Sigmoid colon (tissue), 7 donors: ENCODE measurements around the gene LEF1. TPM values are rescaled to one million over a fixed set of nuclear protein-coding genes. Genes with fewer than 3 reads are reported as not detected.

Experiments used
- DNase-seq: peaks from one replicate; pipeline ENCODE4 v3.0.0-alpha.2; 2019
- H3K27ac ChIP-seq, 4 donors: fragments of 200-600 bp; sonication (generic); one replicate each; pipeline ENCODE4 v1.5.1; 2016 to 2019; ENCODE audit warnings: mild to moderate bottlenecking in 1 of 4
- H3K27me3 ChIP-seq, 3 donors: fragments of 200-600 bp; sonication (generic); one replicate each; pipeline ENCODE4 v1.5.1; 2019; ENCODE audit warnings: mild to moderate bottlenecking in 1 of 3
- H3K36me3 ChIP-seq, 4 donors: fragments of 200-600 bp; sonication (generic); one replicate each; pipeline ENCODE4 v1.5.1; 2016 to 2019
- H3K4me1 ChIP-seq, 4 donors: fragments of 200-600 bp; sonication (generic); one replicate each; pipeline ENCODE4 v1.5.1; 2017 to 2019
- H3K4me3 ChIP-seq, 4 donors: fragments of 200-600 bp; sonication (generic); one replicate each; pipeline ENCODE4 v1.5.1; 2017 to 2019; ENCODE audit warnings: mild to moderate bottlenecking in 2 of 4, moderate library complexity in 1 of 4
- H3K9me3 ChIP-seq, 4 donors: fragments of 200-600 bp in 3 of 4; sonication (generic) in 3 of 4; one replicate each; pipeline versions ENCODE4 v1.5.1 to v1.6.1; 2013 to 2019
- CTCF ChIP-seq, 4 experiments: fragments of 450-650 bp in 3 of 4; fragments of 200-600 bp in 1 of 4; IDR thresholded peaks; one replicate each; pipeline ENCODE4 v1.5.1; 2016 to 2019; ENCODE audit warnings: antibody characterized with exemption in 4 of 4, mild to moderate bottlenecking in 3 of 4, moderate library complexity in 2 of 4
- EP300 ChIP-seq, 4 donors: sonication (generic); formaldehyde crosslinking; IDR thresholded peaks; one replicate each; pipeline ENCODE4 v1.6.1; 2017; ENCODE audit warnings: antibody characterized with exemption in 4 of 4
- POLR2A ChIP-seq, 2 donors: fragments of 450-650 bp; IDR thresholded peaks; one replicate each; pipeline ENCODE4 v1.6.1; 2016; ENCODE audit warnings: antibody characterized with exemption in 2 of 2, mild to moderate bottlenecking in 2 of 2, moderate library complexity in 2 of 2
- POLR2AphosphoS5 ChIP-seq, 4 donors: sonication (generic); formaldehyde crosslinking; IDR thresholded peaks; one replicate each; pipeline ENCODE4 v1.6.1; 2017; ENCODE audit warnings: antibody characterized with exemption in 4 of 4
- WGBS, 2 donors: extraction: QIAGEN DNeasy Blood & Tissue Kit; methylation state at CpG; one replicate each; pipeline ENCODE4 v1.1.7; 2013; 5-methylcytosine and 5-hydroxymethylcytosine counted together
- intact Hi-C: fragments of 100-400 bp; cut with DNase I; formaldehyde crosslinking; loops from one replicate; pipeline ENCODE4 v1.15.1; 2023
- polyA plus RNA-seq, 3 donors: library from polyadenylated mRNA; stranded (reverse); fragments of 200-250 nt; gene quantifications; one replicate each; pipeline ENCODE4 v1.2.3, GENCODE V29; 2013
- total RNA-seq, 4 donors: library from RNA; depleted of rRNA; stranded (reverse); fragments of >200 nt; gene quantifications; one replicate each; pipeline ENCODE4 v1.1.0, GENCODE V29; 2016
- donor health status: healthy with polysubstance abuse.
- donor health status: Bipolar disorder and iron deficiency.
- donor health status: healthy.

LEF1 gene
- total and polyA plus RNA-seq, 7 donors: 0.83 to 25.3 (median 3.2) TPM; not detected in 1

GRCh38 chr4:108181704-108182103 is 13.0 kb upstream of the LEF1 start:
- no peak for DNase-seq
- intact Hi-C loops: no loop called here
- Histone ChIP-seq H3K36me3 (no peaks in the 10 kb centered on the region), H3K4me1 (no peaks in the 10 kb centered on the region), H3K9me3 (no peaks in the 10 kb centered on the region), H3K27me3 (peaks cover 0 to 12% (median 0%) of the 10 kb centered on the region in 3 donors), H3K27ac (no peak overlapping the region), H3K4me3 (no peak overlapping the region)
- WGBS, 2 donors: 95% methylated on average over 2 of the region's 2 CpGs
- TF ChIP-seq POLR2AphosphoS5 (IDR thresholded peaks at IDR 0.05): no peak
- no peak for TF ChIP-seq CTCF (IDR thresholded peaks at IDR 0.05)
- no peak for TF ChIP-seq EP300 (IDR thresholded peaks at IDR 0.05)

GRCh38 chr4:108180513-108180912 is 11.8 kb upstream of the LEF1 start:
- Histone ChIP-seq H3K4me1 (no peaks in the 10 kb centered on the region), H3K27ac (no peak overlapping the region), H3K4me3 (no peak overlapping the region), H3K27me3 (peaks cover 0 to 24% (median 0%) of the 10 kb centered on the region in 3 donors), H3K9me3 (no peaks in the 10 kb centered on the region), H3K36me3 (no peaks in the 10 kb centered on the region)
- WGBS, 2 donors: 68 to 75% methylated on average over 1 of the region's 1 CpG
- DNase-seq: no peak
- intact Hi-C loops: no loop called here
- TF ChIP-seq CTCF (IDR thresholded peaks at IDR 0.05) (no peak), POLR2AphosphoS5 (IDR thresholded peaks at IDR 0.05) (no peak), EP300 (IDR thresholded peaks at IDR 0.05) (no peak), POLR2A (IDR thresholded peaks at IDR 0.05) (no peak)

GRCh38 chr4:108175966-108176365 is 7.2 kb upstream of the LEF1 start:
- TF ChIP-seq POLR2A (IDR thresholded peaks at IDR 0.05) (no peak), POLR2AphosphoS5 (IDR thresholded peaks at IDR 0.05) (no peak), CTCF (IDR thresholded peaks at IDR 0.05) (no peak), EP300 (IDR thresholded peaks at IDR 0.05) (no peak)
- Histone ChIP-seq H3K4me3 (no peak overlapping the region), H3K4me1 (peaks cover 0 to 26% (median 18%) of the 10 kb centered on the region in 4 donors), H3K27ac (no peak overlapping the region), H3K9me3 (no peaks in the 10 kb centered on the region), H3K36me3 (no peaks in the 10 kb centered on the region), H3K27me3 (peaks cover 17 to 69% (median 25%) of the 10 kb centered on the region in 3 donors)
- DNase-seq: no peak
- WGBS, 2 donors: 39 to 67% methylated on average over 3 of the region's 3 CpGs
- intact Hi-C loops: no loop called here

- DNase-seq: no peak
- TF ChIP-seq CTCF (IDR thresholded peaks at IDR 0.05): no peak
- no peaks in the 10 kb centered on the region for H3K9me3 ChIP-seq
- H3K36me3 ChIP-seq: no peaks in the 10 kb centered on the region
- peaks cover 24 to 80% (median 36%) of the 10 kb centered on the region in 3 donors for H3K27me3 ChIP-seq
- intact Hi-C loops: no loop called here
- H3K27ac ChIP-seq: no peak overlapping the region
- no peak overlapping the region for H3K4me3 ChIP-seq
- peaks cover 0 to 26% (median 18%) of the 10 kb centered on the region in 4 donors for H3K4me1 ChIP-seq
Measured at GRCh38 chr4:108174856-108175255, 6.1 kb upstream of the LEF1 start.

GRCh38 chr4:108173599-108174057 is 4.9 kb upstream of the LEF1 start:
- peaks cover 32 to 86% (median 48%) of the 10 kb centered on the region in 3 donors for H3K27me3 ChIP-seq
- intact Hi-C loops: no loop called here
- WGBS, 2 donors: 59 to 76% methylated on average over 11 of the region's 11 CpGs
- H3K4me3 ChIP-seq: peak overlapping the region in 3 of 4 donors; percentile 39 to 57 (median 56)
- TF ChIP-seq POLR2AphosphoS5 (IDR thresholded peaks at IDR 0.05) (peak in 1 of 4 donors; percentile 35), EP300 (IDR thresholded peaks at IDR 0.05) (no peak)
- no peaks in the 10 kb centered on the region for H3K36me3 ChIP-seq
- H3K4me1 ChIP-seq: peaks cover 0 to 35% (median 25%) of the 10 kb centered on the region in 4 donors
- H3K9me3 ChIP-seq: no peaks in the 10 kb centered on the region
- DNase-seq: no peak
- H3K27ac ChIP-seq: no peak overlapping the region
